H1 (cell line): ENCODE results near the gene SLC22A23. TPM values are rescaled to one million over a fixed set of nuclear protein-coding genes. Genes with fewer than 3 reads are reported as not detected.

Experiments
- CTCF ChIA-PET: fragments of 300-600 bp; sonication (Branson Sonifier 250); formaldehyde crosslinking; loops from one replicate; lab custom pipeline; 2021; ENCODE audit not compliant: partially characterized antibody; lab: Charles Lee
- POLR2A ChIA-PET: fragments of 300-600 bp; sonication (Branson Sonifier 250); formaldehyde crosslinking; loops from one replicate; lab custom pipeline; 2021; ENCODE audit warnings: inconsistent platforms; ENCODE audit not compliant: partially characterized antibody; lab: Charles Lee
- DNase-seq, 2 experiments: peaks; one replicate each; pipeline versions ENCODE4 v3.0.0 to v3.0.0-alpha.2; 2010 to 2022; ENCODE audit warnings: low spot score in 2 of 2, low read depth in 1 of 2, mixed read lengths in 1 of 2
- FAIRE-seq: peaks from 2 replicates; lab custom pipeline; 2011; peaks lifted over from hg19 to GRCh38; lab: Jason Lieb, UNC
- H2AFZ ChIP-seq: 2 replicates; pipeline ENCODE4 v1.8.1; 2012; ENCODE audit warnings: low read length, inconsistent platforms
- H2AK5ac ChIP-seq: 2 replicates; pipeline ENCODE4 v1.6.1; 2013; ENCODE audit warnings: low read depth, low read length
- H2BK120ac ChIP-seq: replicated peaks from 2 replicates; pipeline ENCODE3; 2013; ENCODE audit warnings: low read depth, low read length, inconsistent platforms
- H2BK12ac ChIP-seq: 2 replicates; pipeline ENCODE4 v1.6.1; 2013; ENCODE audit warnings: low read depth, low read length
- H2BK15ac ChIP-seq: 2 replicates; pipeline ENCODE4 v1.6.1; 2013; ENCODE audit warnings: low read length
- H2BK20ac ChIP-seq: 2 replicates; pipeline ENCODE4 v1.6.1; 2013; ENCODE audit warnings: low read length
- H2BK5ac ChIP-seq: 2 replicates; pipeline ENCODE4 v1.6.1; 2013; ENCODE audit warnings: low read depth, low read length
- H3K14ac ChIP-seq: 2 replicates; pipeline ENCODE4 v1.6.1; 2013; ENCODE audit warnings: inconsistent platforms; ENCODE audit not compliant: insufficient read length
- H3K18ac ChIP-seq: 2 replicates; pipeline ENCODE4 v1.6.1; 2013; ENCODE audit warnings: low read length; ENCODE audit errors: extremely low read depth
- H3K23ac ChIP-seq: 2 replicates; pipeline ENCODE4 v1.6.1; 2013; ENCODE audit warnings: inconsistent platforms; ENCODE audit not compliant: insufficient read length
- H3K23me2 ChIP-seq: 2 replicates; pipeline ENCODE4 v1.6.1; 2013; ENCODE audit warnings: low read depth, low read length
- H3K27ac ChIP-seq: 2 replicates; pipeline ENCODE4 v1.6.1; 2011; ENCODE audit warnings: low read depth, low read length, inconsistent platforms
- H3K27me3 ChIP-seq, 4 experiments: replicated peaks in 1 of 4; 1 replicate in 1 of 4; 2 replicates in 3 of 4; pipeline versions ENCODE4 v1.6.1 to v1.8.1; 2011 to 2013; ENCODE audit warnings: low read length in 3 of 4, mild to moderate bottlenecking in 3 of 4, inconsistent platforms in 2 of 4, mixed read lengths in 2 of 4, moderate library complexity in 1 of 4; ENCODE audit not compliant: control insufficient read depth in 3 of 4, insufficient read depth in 3 of 4; ENCODE audit errors: extremely low read depth in 1 of 4
- H3K36me3 ChIP-seq, 4 experiments: 2 replicates each; pipeline versions ENCODE4 v1.6.1 to v1.8.1; 2011 to 2013; ENCODE audit warnings: mild to moderate bottlenecking in 4 of 4, low read length in 3 of 4, moderate library complexity in 2 of 4, control low read depth in 1 of 4, inconsistent platforms in 1 of 4; ENCODE audit not compliant: insufficient read depth in 4 of 4, control insufficient read depth in 2 of 4
- H3K4ac ChIP-seq: replicated peaks from 2 replicates; pipeline ENCODE3; 2013; ENCODE audit warnings: low read length, low read depth, mixed read lengths, inconsistent platforms; ENCODE audit not compliant: insufficient read length
- H3K4me1 ChIP-seq, 4 experiments: replicated peaks in 1 of 4; 1 replicate in 1 of 4; 2 replicates in 3 of 4; pipeline versions ENCODE4 v1.6.1 to v1.8.1; 2011 to 2013; ENCODE audit warnings: low read length in 3 of 4, inconsistent platforms in 2 of 4, mixed read lengths in 1 of 4; ENCODE audit not compliant: insufficient read depth in 4 of 4, control insufficient read depth in 3 of 4
- H3K4me2 ChIP-seq, 2 experiments: 2 replicates each; pipeline versions ENCODE4 v1.6.1 to v1.8.1; 2011 to 2013; ENCODE audit warnings: low read depth in 2 of 2, low read length in 2 of 2, control low read depth in 1 of 2, inconsistent platforms in 1 of 2, mild to moderate bottlenecking in 1 of 2; ENCODE audit not compliant: insufficient read depth in 1 of 2
- H3K4me3 ChIP-seq, 4 experiments: fragments of 200-600, 300-600 bp in 1 of 4; sonication (generic), shearing (Covaris generic), sonication (Bioruptor Twin) in 1 of 4; 2 replicates each; pipeline versions ENCODE4 v1.5.1 to v1.8.1; 2011 to 2016; ENCODE audit warnings: low read length in 4 of 4, low read depth in 3 of 4, control low read depth in 2 of 4, inconsistent platforms in 2 of 4, mild to moderate bottlenecking in 2 of 4, mixed read lengths in 1 of 4, moderate library complexity in 1 of 4; ENCODE audit not compliant: insufficient read depth in 2 of 4; ENCODE audit errors: extremely low read depth in 1 of 4
- H3K56ac ChIP-seq: replicated peaks from 2 replicates; pipeline ENCODE3; 2013; ENCODE audit warnings: low read depth, mild to moderate bottlenecking, mixed read lengths, low read length, inconsistent platforms; ENCODE audit not compliant: insufficient read length
- H3K79me1 ChIP-seq: 2 replicates; pipeline ENCODE4 v1.6.1; 2013; ENCODE audit warnings: low read depth, low read length, control low read depth
- H3K79me2 ChIP-seq, 2 experiments: 2 replicates each; pipeline versions ENCODE4 v1.6.1 to v1.8.1; 2012 to 2013; ENCODE audit warnings: low read length in 2 of 2, mild to moderate bottlenecking in 2 of 2, inconsistent platforms in 1 of 2; ENCODE audit not compliant: insufficient read depth in 2 of 2, control insufficient read depth in 1 of 2
- H3K9ac ChIP-seq, 4 experiments: replicated peaks in 1 of 4; 1 replicate in 1 of 4; 2 replicates in 3 of 4; pipeline versions ENCODE4 v1.6.1 to v1.8.1; 2011 to 2013; ENCODE audit warnings: low read depth in 3 of 4, low read length in 3 of 4, control low read depth in 2 of 4, mild to moderate bottlenecking in 2 of 4, moderate library complexity in 2 of 4, inconsistent platforms in 1 of 4; ENCODE audit errors: extremely low read depth in 1 of 4
- H3K9me3 ChIP-seq, 2 experiments: 2 replicates each; pipeline versions ENCODE4 v1.6.1 to v1.8.1; 2012 to 2013; ENCODE audit warnings: mild to moderate bottlenecking in 2 of 2, moderate library complexity in 2 of 2, control low read depth in 1 of 2, inconsistent platforms in 1 of 2, low read depth in 1 of 2, low read length in 1 of 2, mixed read lengths in 1 of 2; ENCODE audit not compliant: insufficient read depth in 2 of 2
- H4K20me1 ChIP-seq, 2 experiments: replicated peaks in 1 of 2; 2 replicates each; pipeline versions ENCODE3 to v1.8.1; 2011 to 2013; ENCODE audit warnings: inconsistent platforms in 2 of 2, low read length in 2 of 2, mild to moderate bottlenecking in 1 of 2; ENCODE audit not compliant: insufficient read depth in 2 of 2, control insufficient read depth in 1 of 2
- H4K5ac ChIP-seq: 2 replicates; pipeline ENCODE4 v1.6.1; 2013; ENCODE audit warnings: low read length, low read depth, mixed read lengths, inconsistent platforms; ENCODE audit not compliant: insufficient read length
- H4K8ac ChIP-seq: 2 replicates; pipeline ENCODE4 v1.8.0; 2013; ENCODE audit warnings: mild to moderate bottlenecking, moderate library complexity, low read length, inconsistent platforms; ENCODE audit not compliant: insufficient read depth; ENCODE audit errors: extremely low read depth
- H4K91ac ChIP-seq: replicated peaks from 2 replicates; pipeline ENCODE3; 2013; ENCODE audit warnings: low read length, mixed read lengths, inconsistent platforms; ENCODE audit not compliant: insufficient read length
- ATF2 ChIP-seq: IDR thresholded peaks from 2 replicates; pipeline ENCODE4 v1.6.1; 2012; ENCODE audit warnings: low read length, inconsistent platforms
- CTCF ChIP-seq, 3 experiments: IDR thresholded peaks; 1 replicate in 2 of 3; 2 replicates in 1 of 3; pipeline versions ENCODE4 v1.5.1 to v1.6.1; 2011; ENCODE audit warnings: low read length in 3 of 3, mild to moderate bottlenecking in 3 of 3, inconsistent platforms in 2 of 3, low read depth in 1 of 3, moderate library complexity in 1 of 3; ENCODE audit not compliant: insufficient read depth in 1 of 3; ENCODE audit errors: control extremely low read depth in 1 of 3
- HDAC2 ChIP-seq, 2 experiments: fragments of 300-600 bp in 1 of 2; sonication (generic) in 1 of 2; IDR thresholded peaks; 2 replicates each; pipeline ENCODE4 v1.6.1; 2011 to 2012; ENCODE audit warnings: low read depth in 2 of 2, low read length in 2 of 2, mild to moderate bottlenecking in 2 of 2, moderate library complexity in 2 of 2, borderline replicate concordance in 1 of 2, inconsistent platforms in 1 of 2
- HDAC6 ChIP-seq: IDR thresholded peaks from one replicate; pipeline ENCODE4 v1.7.1; 2012; ENCODE audit warnings: low read depth, mild to moderate bottlenecking, inconsistent platforms, low read length, moderate library complexity
- JUND ChIP-seq: IDR thresholded peaks from 2 replicates; pipeline ENCODE4 v1.6.1; 2011; ENCODE audit warnings: mild to moderate bottlenecking, improper control_type of control experiment, low read length
- PHF8 ChIP-seq: fragments of 200-600 bp; sonication (generic); conservative IDR thresholded peaks from 2 replicates; pipeline ENCODE4 v1.7.1; 2012; ENCODE audit warnings: low read depth, mild to moderate bottlenecking, inconsistent platforms, low read length, moderate library complexity
- SP1 ChIP-seq: IDR thresholded peaks from 2 replicates; pipeline ENCODE4 v1.6.1; 2011; ENCODE audit warnings: low read depth, low read length
- SP2 ChIP-seq: IDR thresholded peaks from 2 replicates; pipeline ENCODE4 v1.6.1; 2012; ENCODE audit warnings: mild to moderate bottlenecking, low read length, inconsistent platforms
- SP4 ChIP-seq: IDR thresholded peaks from 2 replicates; pipeline ENCODE4 v1.6.1; 2012; ENCODE audit warnings: low read length, inconsistent platforms
- SRF ChIP-seq: IDR thresholded peaks from 2 replicates; pipeline ENCODE4 v1.6.1; 2011; ENCODE audit warnings: mild to moderate bottlenecking, low read depth, low read length, moderate library complexity
- WGBS, 2 experiments: shearing (Covaris generic) in 1 of 2; methylation state at CpG; one replicate each; pipeline versions ENCODE4 v1.1.6 to v1.1.7; 2013 to 2015; ENCODE audit warnings: low lambda C conversion rate in 2 of 2, mixed read lengths in 2 of 2, inconsistent platforms in 1 of 2, low coverage in 1 of 2, missing lambda C conversion rate in 1 of 2; ENCODE audit not compliant: insufficient replicate concordance in 2 of 2, insufficient coverage in 1 of 2, insufficient read length in 1 of 2; ENCODE audit errors: extremely low coverage in 1 of 2, missing lambda C conversion rate in 1 of 2; 5-methylcytosine and 5-hydroxymethylcytosine counted together
- polyA plus RNA-seq, 7 experiments: library from polyadenylated mRNA; depleted of rRNA in 3 of 7; stranded (reverse) in 5 of 7; unstranded in 2 of 7; fragments of >200 nt in 5 of 7; fragments of 200-250 nt in 2 of 7; gene quantifications; 1 replicate in 5 of 7; 2 replicates in 1 of 7; 4 replicates in 1 of 7; pipeline versions ENCODE4 v1.2.1 to v1.2.3, GENCODE V29; 2011 to 2013; ENCODE audit warnings: missing spikeins in 2 of 7, mixed read lengths in 2 of 7
- total RNA-seq: library from RNA; stranded (reverse); fragmentation: NEBNext Ultra II Directional; extraction: Animal tissue kit (Norgen Biotek cat#: 25700); gene quantifications from 2 replicates; pipeline ENCODE4 v1.2.1, GENCODE V29; 2021

SLC22A23 gene
- total and polyA plus RNA-seq, 2 of the 8 experiments (the other 6 are each of a cell fraction or from before 2014, with no cell fraction given): 9.9 to 38.4 TPM

- DNase-seq (no peak), FAIRE-seq (no peak)
- H2BK5ac ChIP-seq: no peak overlapping the region
- H2AFZ ChIP-seq: no peak overlapping the region
- H2BK12ac ChIP-seq: no peak overlapping the region
- H4K20me1 ChIP-seq: no peaks in the 10 kb centered on the region
- CTCF ChIA-PET: interaction anchor here (0.7 to 1.3 kb wide), 3 partner anchors 38 to 327 kb away, joined by 3 to 5 read pairs (median 3); no protein-coding TSS in a partner anchor
- H3K27ac ChIP-seq: no peak overlapping the region
- no peak overlapping the region for H3K18ac ChIP-seq
- 95% methylated on average over 9 of the region's 11 CpGs; no CpG with 5 or more reads in 1 of the 2 experiments for WGBS, 2 experiments
- no peaks in the 10 kb centered on the region for H3K9me3 ChIP-seq
- H3K36me3 ChIP-seq: no peaks in the 10 kb centered on the region
- H3K4me2 ChIP-seq: no peak overlapping the region
- peaks cover 2% of the 10 kb centered on the region; the same call in 1 of the 2 replicates for H3K23me2 ChIP-seq
- H3K14ac ChIP-seq: no peak overlapping the region
- no peak overlapping the region for H3K4me3 ChIP-seq
- H3K79me1 ChIP-seq: peaks cover 7% of the 10 kb centered on the region; the same call in 1 of the 2 replicates
- H2BK120ac ChIP-seq: no peak overlapping the region
- no peak overlapping the region for H2AK5ac ChIP-seq
- H4K8ac ChIP-seq: no peak overlapping the region
- no peak overlapping the region for H2BK20ac ChIP-seq
- no peak overlapping the region for H4K91ac ChIP-seq
- H4K5ac ChIP-seq: no peak overlapping the region
- H3K23ac ChIP-seq: no peak overlapping the region
- H3K79me2 ChIP-seq: peaks cover 0 to 39% of the 10 kb centered on the region in 2 experiments; a peak in 2 of 4 replicates
- no peaks in the 10 kb centered on the region for H3K27me3 ChIP-seq
- H2BK15ac ChIP-seq: no peak overlapping the region
- no peak overlapping the region for H3K4ac ChIP-seq
- H3K56ac ChIP-seq: no peak overlapping the region
- H3K9ac ChIP-seq: no peak overlapping the region
- H3K4me1 ChIP-seq: peaks cover 2 to 15% (median 8%) of the 10 kb centered on the region in 4 experiments
- POLR2A ChIA-PET: no interaction called here
- TF ChIP-seq SP4 (no peak), JUND (no peak), HDAC6 (no peak), SRF (no peak), SP2 (no peak), HDAC2 (IDR thresholded peaks at IDR 0.05; ENCODE audit: borderline replicate concordance in 1 of 2, low read depth in 2 of 2, low read length in 2 of 2) (no peak), PHF8 (no peak), ATF2 (no peak), CTCF (IDR thresholded peaks at IDR 0.05; ENCODE audit: control extremely low read depth in 1 of 3, insufficient read depth in 1 of 3, low read depth in 1 of 3, low read length in 3 of 3) (no peak), SP1 (no peak)
Observed at GRCh38 chr6:3405182-3405518, 51.7 kb downstream of the SLC22A23 start.
